Breast epithelium (tissue), 4 donors: ENCODE results near the gene EFEMP1. TPM values are rescaled to one million over a fixed set of nuclear protein-coding genes. Genes with fewer than 3 reads are reported as not detected.

Source experiments
- DNase-seq, 2 donors: peaks; one replicate each; pipeline ENCODE4 v3.0.0-alpha.2; 2019; ENCODE audit warnings: low spot score in 2 of 2
- H3K27ac ChIP-seq, 2 donors: fragments of 200-600 bp; sonication (generic) in 1 of 2; one replicate each; pipeline ENCODE4 v1.5.1; 2016 to 2019; ENCODE audit warnings: mild to moderate bottlenecking in 1 of 2
- H3K27me3 ChIP-seq, 2 donors: fragments of 200-600 bp; sonication (generic) in 1 of 2; one replicate each; pipeline versions ENCODE4 v1.5.1 to v1.6.0; 2017 to 2019; ENCODE audit warnings: control low read depth in 1 of 2, mild to moderate bottlenecking in 1 of 2
- H3K36me3 ChIP-seq: fragments of 200-600 bp; one replicate; pipeline ENCODE4 v1.5.1; 2019
- H3K4me1 ChIP-seq, 2 donors: fragments of 200-600 bp; sonication (generic); one replicate each; pipeline ENCODE4 v1.5.1; 2016 to 2019; ENCODE audit warnings: control low read depth in 1 of 2
- H3K4me3 ChIP-seq, 3 donors: fragments of 200-600 bp; sonication (generic); 1 replicate in 2 of 3; 2 replicates in 1 of 3; pipeline ENCODE4 v1.5.1; 2016 to 2019; ENCODE audit warnings: mild to moderate bottlenecking in 3 of 3, moderate library complexity in 2 of 3
- H3K9me3 ChIP-seq, 2 donors: fragments of 200-600 bp; sonication (generic) in 1 of 2; one replicate each; pipeline ENCODE4 v1.5.1; 2016 to 2019; ENCODE audit warnings: control low read depth in 1 of 2
- POLR2A ChIP-seq: fragments of 450-650 bp; IDR thresholded peaks from one replicate; pipeline ENCODE4 v1.6.1; 2016; ENCODE audit warnings: antibody characterized with exemption, mild to moderate bottlenecking, moderate library complexity
- POLR2AphosphoS5 ChIP-seq, 3 donors: sonication (generic); formaldehyde crosslinking; IDR thresholded peaks; one replicate each; pipeline ENCODE4 v1.6.1; 2017; ENCODE audit warnings: antibody characterized with exemption in 3 of 3
- intact Hi-C: fragments of 100-400 bp; cut with DNase I; formaldehyde crosslinking; loops from one replicate; pipeline ENCODE4 v1.15.1; 2023; ENCODE audit warnings: low total_unique reads
- total RNA-seq, 3 donors: library from RNA; depleted of rRNA; stranded (reverse); fragments of >200 nt; gene quantifications; one replicate each; pipeline ENCODE4 v1.1.0, GENCODE V29; 2016
- TF ChIP-seq, protein P1 (sequence below), 3 donors: fragments of 450-650 bp; IDR thresholded peaks; one replicate each; pipeline ENCODE4 v1.5.1; 2016 to 2017; ENCODE audit warnings: antibody characterized with exemption in 3 of 3, mild to moderate bottlenecking in 3 of 3, moderate library complexity in 3 of 3

Gene EFEMP1
- total RNA-seq, 3 donors from 2014 or later: 186 to 445 (median 273) TPM

DNA sequence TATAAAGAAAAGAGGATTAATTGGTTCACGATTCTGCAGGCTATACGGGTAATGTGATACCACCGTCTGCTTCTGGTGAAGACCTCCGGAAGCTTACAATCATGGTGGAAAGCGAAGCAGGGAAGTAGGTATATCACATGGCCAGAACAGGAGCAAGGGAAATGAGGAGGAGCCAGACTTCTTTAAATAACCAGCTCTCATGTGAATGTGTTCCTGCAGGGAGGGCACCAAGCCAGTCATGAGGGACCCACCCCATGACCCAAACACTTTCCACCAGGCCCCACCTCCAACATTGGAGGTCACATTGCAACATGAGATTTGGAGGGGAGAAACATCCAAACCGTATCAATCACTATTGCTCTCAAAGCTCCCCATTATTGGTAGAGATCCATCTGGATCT, 61.8 kb downstream of the EFEMP1 start:
- no peaks in the 10 kb centered on the region for H3K4me1 ChIP-seq
- no peaks in the 10 kb centered on the region for H3K9me3 ChIP-seq
- H3K27ac ChIP-seq: peak overlapping the region; percentile 58 to 78
- no peaks in the 10 kb centered on the region for H3K36me3 ChIP-seq
- DNase-seq: no peak
- no peak overlapping the region for H3K4me3 ChIP-seq
- TF ChIP-seq POLR2A: no peak
- TF ChIP-seq, protein P1, sequence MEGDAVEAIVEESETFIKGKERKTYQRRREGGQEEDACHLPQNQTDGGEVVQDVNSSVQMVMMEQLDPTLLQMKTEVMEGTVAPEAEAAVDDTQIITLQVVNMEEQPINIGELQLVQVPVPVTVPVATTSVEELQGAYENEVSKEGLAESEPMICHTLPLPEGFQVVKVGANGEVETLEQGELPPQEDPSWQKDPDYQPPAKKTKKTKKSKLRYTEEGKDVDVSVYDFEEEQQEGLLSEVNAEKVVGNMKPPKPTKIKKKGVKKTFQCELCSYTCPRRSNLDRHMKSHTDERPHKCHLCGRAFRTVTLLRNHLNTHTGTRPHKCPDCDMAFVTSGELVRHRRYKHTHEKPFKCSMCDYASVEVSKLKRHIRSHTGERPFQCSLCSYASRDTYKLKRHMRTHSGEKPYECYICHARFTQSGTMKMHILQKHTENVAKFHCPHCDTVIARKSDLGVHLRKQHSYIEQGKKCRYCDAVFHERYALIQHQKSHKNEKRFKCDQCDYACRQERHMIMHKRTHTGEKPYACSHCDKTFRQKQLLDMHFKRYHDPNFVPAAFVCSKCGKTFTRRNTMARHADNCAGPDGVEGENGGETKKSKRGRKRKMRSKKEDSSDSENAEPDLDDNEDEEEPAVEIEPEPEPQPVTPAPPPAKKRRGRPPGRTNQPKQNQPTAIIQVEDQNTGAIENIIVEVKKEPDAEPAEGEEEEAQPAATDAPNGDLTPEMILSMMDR (IDR thresholded peaks at IDR 0.05): no peak
- TF ChIP-seq POLR2AphosphoS5 (IDR thresholded peaks at IDR 0.05): no peak
- intact Hi-C loops: no loop called here
- no peaks in the 10 kb centered on the region for H3K27me3 ChIP-seq

DNA sequence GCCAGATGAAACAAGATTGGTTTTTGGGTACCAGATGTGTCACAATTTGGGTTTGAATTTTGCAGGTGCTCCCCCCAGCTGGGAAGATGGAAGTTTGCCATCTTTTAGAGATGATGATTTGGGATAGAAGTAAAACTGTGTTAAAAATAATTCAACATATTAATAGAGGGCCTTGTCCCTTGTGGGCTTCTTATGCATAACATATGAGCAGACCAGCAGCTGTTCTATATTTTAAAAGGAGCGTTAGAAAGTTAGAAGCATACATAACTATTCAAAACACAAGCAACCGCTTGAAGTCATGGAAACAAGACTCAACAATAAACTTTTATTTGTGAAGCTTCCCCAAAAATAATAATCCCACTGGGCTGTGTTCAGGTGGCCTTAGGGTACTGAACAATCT, 62.8 kb downstream of the EFEMP1 start:
- no peak for DNase-seq
- Histone ChIP-seq H3K27me3 (no peaks in the 10 kb centered on the region), H3K4me3 (no peak overlapping the region), H3K27ac (no peak overlapping the region), H3K4me1 (no peaks in the 10 kb centered on the region), H3K36me3 (no peaks in the 10 kb centered on the region), H3K9me3 (no peaks in the 10 kb centered on the region)
- TF ChIP-seq, protein P1 (IDR thresholded peaks at IDR 0.05): no peak
- no peak for TF ChIP-seq POLR2A
- TF ChIP-seq POLR2AphosphoS5 (IDR thresholded peaks at IDR 0.05): no peak
- intact Hi-C loops: no loop called here

DNA sequence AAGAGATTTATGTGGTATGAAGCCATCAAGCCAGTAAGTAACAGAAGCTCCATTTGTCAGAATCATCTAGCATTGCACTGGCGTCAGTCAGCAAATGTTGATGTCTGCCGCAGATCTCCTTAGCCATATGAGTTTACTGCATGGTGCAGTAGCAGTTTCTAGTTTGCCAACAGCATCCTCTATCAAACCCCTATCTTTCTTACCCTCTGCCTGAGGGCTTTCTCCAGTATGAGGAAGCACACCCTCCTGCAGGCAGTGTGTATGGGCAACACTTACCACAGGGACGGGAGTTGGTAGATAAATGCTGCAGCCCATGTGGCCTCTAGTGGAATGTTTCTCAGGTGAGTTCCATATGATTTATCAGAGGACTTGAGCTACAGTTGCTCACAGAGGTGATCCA, 63.7 kb downstream of the EFEMP1 start:
- H3K36me3 ChIP-seq: no peaks in the 10 kb centered on the region
- H3K9me3 ChIP-seq: no peaks in the 10 kb centered on the region
- no peak overlapping the region for H3K27ac ChIP-seq
- H3K4me3 ChIP-seq: no peak overlapping the region
- no peak for TF ChIP-seq POLR2AphosphoS5 (IDR thresholded peaks at IDR 0.05)
- TF ChIP-seq, protein P1 (IDR thresholded peaks at IDR 0.05): no peak
- no peak for TF ChIP-seq POLR2A
- intact Hi-C loops: no loop called here
- no peaks in the 10 kb centered on the region for H3K27me3 ChIP-seq
- no peak for DNase-seq
- no peaks in the 10 kb centered on the region for H3K4me1 ChIP-seq

DNA sequence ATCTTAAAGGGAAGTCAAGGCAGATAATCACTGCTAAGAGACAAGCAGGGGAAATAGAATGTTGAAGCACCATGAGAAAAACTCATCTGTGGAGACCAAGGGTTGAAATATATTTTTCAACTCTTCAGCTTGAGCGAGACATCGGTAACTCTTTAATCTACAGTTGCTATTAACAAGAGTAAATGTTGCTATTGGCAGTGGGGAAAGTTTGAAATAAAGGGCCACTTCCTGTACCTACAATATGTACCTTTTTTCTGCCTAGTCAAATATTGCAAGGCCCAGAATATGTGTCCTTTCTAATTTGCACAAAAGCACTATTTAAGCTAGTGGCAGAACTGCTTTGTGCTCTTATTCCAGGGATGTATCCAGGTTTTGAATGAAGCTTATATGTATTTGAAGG, 65.8 kb downstream of the EFEMP1 start:
- intact Hi-C loops: no loop called here
- DNase-seq: no peak
- Histone ChIP-seq H3K36me3 (no peaks in the 10 kb centered on the region), H3K27me3 (no peaks in the 10 kb centered on the region), H3K27ac (no peak overlapping the region), H3K4me1 (no peaks in the 10 kb centered on the region), H3K9me3 (no peaks in the 10 kb centered on the region), H3K4me3 (no peak overlapping the region)
- TF ChIP-seq POLR2A (no peak), POLR2AphosphoS5 (IDR thresholded peaks at IDR 0.05) (no peak)
- TF ChIP-seq, protein P1 (IDR thresholded peaks at IDR 0.05): no peak

DNA sequence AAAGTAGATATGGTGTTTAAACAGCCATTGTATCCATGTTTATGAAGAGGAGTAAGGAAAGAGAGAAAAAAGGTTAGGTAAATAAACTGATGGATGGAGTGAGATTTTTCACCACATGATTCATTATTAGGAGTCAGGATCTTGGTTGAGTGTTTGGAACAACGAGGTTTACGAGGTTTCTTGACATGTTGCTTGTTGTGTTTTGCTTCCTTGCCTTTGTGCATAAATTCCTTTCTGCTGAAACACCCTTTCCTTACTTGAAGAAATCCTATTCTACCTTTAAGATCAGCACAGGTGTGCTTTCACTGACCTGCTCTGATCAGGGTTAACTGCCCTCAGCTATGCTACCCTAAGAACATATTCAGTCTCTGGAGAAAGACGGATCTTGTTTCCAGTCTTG, 66.6 kb downstream of the EFEMP1 start:
- no peaks in the 10 kb centered on the region for H3K36me3 ChIP-seq
- no peaks in the 10 kb centered on the region for H3K27me3 ChIP-seq
- TF ChIP-seq, protein P1 (IDR thresholded peaks at IDR 0.05): no peak
- TF ChIP-seq POLR2AphosphoS5 (IDR thresholded peaks at IDR 0.05) (no peak), POLR2A (no peak)
- no peak overlapping the region for H3K4me3 ChIP-seq
- intact Hi-C loops: no loop called here
- H3K4me1 ChIP-seq: no peaks in the 10 kb centered on the region
- no peak overlapping the region for H3K27ac ChIP-seq
- no peaks in the 10 kb centered on the region for H3K9me3 ChIP-seq
- no peak for DNase-seq
